HCT116 (cell line): Measurements from ENCODE around the gene HEPACAM2. TPM values are rescaled to one million over a fixed set of nuclear protein-coding genes. Genes with fewer than 3 reads are reported as not detected.

ENCODE experiments used
- ATAC-seq: fragments of 200-7000 bp; cut with Tn5 transposase; 2 replicates; pipeline ENCODE4 v1.9.1; 2020; ENCODE audit warnings: mild to moderate bottlenecking, moderate library complexity
- BruUV-seq: library from RNA; stranded (reverse); fragments of 400-500 nt; replicated peaks from 2 replicates; lab custom pipeline; 2021; lab: Mats Ljungman, UMichigan
- CTCF ChIA-PET: fragments of 300-600 bp; sonication (Branson Sonifier 250); formaldehyde crosslinking; loops from one replicate; lab custom pipeline; 2021; ENCODE audit warnings: antibody characterized with exemption; lab: Charles Lee
- POLR2A ChIA-PET: fragments of 300-600, 350-600 bp; sonication (Branson Sonifier 250); formaldehyde crosslinking; loops from one replicate; lab custom pipeline; 2021; ENCODE audit warnings: antibody characterized with exemption; lab: Charles Lee
- RAD21 ChIA-PET, 2 experiments: fragments of 300-600 bp; sonication (Branson Sonifier 250); formaldehyde crosslinking; loops; one replicate each; lab custom pipeline; 2023; ENCODE audit warnings: low total read pairs in 2 of 2; ENCODE audit not compliant: uncharacterized antibody in 2 of 2, unreplicated experiment in 2 of 2, low non-redundant PET in 1 of 2; lab: Charles Lee
- DNase-seq: peaks from one replicate; pipeline ENCODE4 v3.0.0-alpha.2; 2010; ENCODE audit warnings: low read depth, low spot score
- H2AFZ ChIP-seq: fragments of 200-600 bp; shearing (Covaris generic), sonication (generic); 2 replicates; pipeline ENCODE4 v1.6.1; 2017; ENCODE audit warnings: low read depth, mixed run types, mixed read lengths, antibody characterized with exemption, low read length; ENCODE audit not compliant: poor library complexity, severe bottlenecking
- H3K27ac ChIP-seq: 2 replicates; pipeline ENCODE4 v1.5.1; 2012; ENCODE audit warnings: low read depth, low read length
- H3K27me3 ChIP-seq: fragments of 200-600 bp; sonication (generic); 2 replicates; pipeline ENCODE4 v1.6.1; 2016; ENCODE audit warnings: mixed run types, low read length, mixed read lengths; ENCODE audit not compliant: insufficient read depth
- H3K36me3 ChIP-seq, 2 experiments: fragments of 200-500 bp in 1 of 2; fragments of 200-600 bp in 1 of 2; sonication (Bioruptor generic) in 1 of 2; sonication (generic) in 1 of 2; 2 replicates each; pipeline versions ENCODE4 v1.5.1 to v1.6.1; 2014 to 2016; ENCODE audit warnings: low read length in 2 of 2, inconsistent platforms in 1 of 2, mixed read lengths in 1 of 2, mixed run types in 1 of 2; ENCODE audit not compliant: insufficient read depth in 2 of 2, control insufficient read depth in 1 of 2
- H3K4me1 ChIP-seq, 2 experiments: fragments of 200-600 bp in 1 of 2; sonication (generic) in 1 of 2; 2 replicates each; pipeline versions ENCODE4 v1.5.1 to v1.6.1; 2012 to 2017; ENCODE audit warnings: low read length in 2 of 2, inconsistent platforms in 1 of 2, mild to moderate bottlenecking in 1 of 2, mixed read lengths in 1 of 2, mixed run types in 1 of 2, moderate library complexity in 1 of 2; ENCODE audit not compliant: insufficient read depth in 2 of 2, control insufficient read depth in 1 of 2
- H3K4me2 ChIP-seq: fragments of 200-600 bp; sonication (generic); 2 replicates; pipeline ENCODE4 v1.6.1; 2017; ENCODE audit warnings: mixed run types, low read length, mixed read lengths
- H3K4me3 ChIP-seq, 2 experiments: fragments of 200-600 bp in 1 of 2; sonication (generic) in 1 of 2; replicated peaks in 1 of 2; 2 replicates each; pipeline ENCODE4 v1.5.1; 2011 to 2016; ENCODE audit warnings: low read length in 2 of 2, control low read depth in 1 of 2, low read depth in 1 of 2, mild to moderate bottlenecking in 1 of 2, mixed read lengths in 1 of 2, mixed run types in 1 of 2
- H3K79me2 ChIP-seq: fragments of 200-600 bp; sonication (generic); 2 replicates; pipeline ENCODE4 v1.6.1; 2017; ENCODE audit warnings: mild to moderate bottlenecking, mixed run types, low read length, moderate library complexity, mixed read lengths; ENCODE audit not compliant: insufficient read depth
- H3K9ac ChIP-seq: fragments of 200-600 bp; sonication (generic); 2 replicates; pipeline ENCODE4 v1.6.1; 2016; ENCODE audit warnings: low read length, mixed read lengths
- H3K9me2 ChIP-seq: fragments of 200-600 bp; sonication (generic), shearing (Covaris generic); 2 replicates; pipeline ENCODE4 v1.6.1; 2017; ENCODE audit warnings: mixed run types, mild to moderate bottlenecking, moderate library complexity; ENCODE audit not compliant: insufficient read depth
- H3K9me3 ChIP-seq, 2 experiments: fragments of 200-500 bp in 1 of 2; fragments of 200-600 bp in 1 of 2; sonication (Bioruptor generic) in 1 of 2; sonication (generic) in 1 of 2; 2 replicates each; pipeline ENCODE4 v1.6.1; 2014 to 2017; ENCODE audit warnings: low read length in 2 of 2, mixed read lengths in 2 of 2, inconsistent platforms in 1 of 2, low read depth in 1 of 2, mild to moderate bottlenecking in 1 of 2, mixed run types in 1 of 2, moderate library complexity in 1 of 2; ENCODE audit not compliant: control insufficient read depth in 1 of 2, insufficient read depth in 1 of 2
- H4K20me1 ChIP-seq: fragments of 200-600 bp; sonication (generic), shearing (Covaris generic); 2 replicates; pipeline ENCODE4 v1.6.1; 2017; ENCODE audit warnings: mixed run types, mild to moderate bottlenecking, moderate library complexity; ENCODE audit not compliant: insufficient read depth
- CBX3 ChIP-seq: IDR thresholded peaks from 2 replicates; pipeline ENCODE4 v1.6.1; 2012; ENCODE audit warnings: low read depth
- CEBPB ChIP-seq: IDR thresholded peaks from 2 replicates; pipeline ENCODE4 v1.6.1; 2012; ENCODE audit warnings: low read depth
- EGR1 ChIP-seq: IDR thresholded peaks from 2 replicates; pipeline ENCODE4 v1.6.1; 2012; ENCODE audit warnings: low read depth
- EZH2 ChIP-seq: fragments of 200-600 bp; sonication (generic); IDR thresholded peaks from 2 replicates; pipeline ENCODE4 v1.6.1; 2017; ENCODE audit warnings: antibody characterized with exemption, mixed run types
- EZH2phosphoT487 ChIP-seq: fragments of 200-600 bp; IDR thresholded peaks from 2 replicates; pipeline ENCODE4 v1.6.1; 2018; ENCODE audit warnings: antibody characterized with exemption, borderline replicate concordance
- POLR2A ChIP-seq: IDR thresholded peaks from 2 replicates; pipeline ENCODE4 v1.7.0; 2011; ENCODE audit warnings: borderline replicate concordance; ENCODE audit not compliant: insufficient read depth, insufficient read length; ENCODE audit errors: extremely low read depth
- POLR2AphosphoS5 ChIP-seq: IDR thresholded peaks from 2 replicates; pipeline ENCODE4 v1.6.1; 2011; ENCODE audit warnings: mild to moderate bottlenecking, low read depth, low read length, moderate library complexity
- SP1 ChIP-seq: IDR thresholded peaks from 2 replicates; pipeline ENCODE4 v1.6.1; 2012; ENCODE audit warnings: low read depth
- TCF7L2 ChIP-seq: IDR thresholded peaks from 2 replicates; pipeline ENCODE4 v1.7.0; 2011; ENCODE audit warnings: borderline replicate concordance, inconsistent platforms; ENCODE audit not compliant: insufficient read depth, insufficient read length; ENCODE audit errors: extremely low read depth
- YY1 ChIP-seq: IDR thresholded peaks from 2 replicates; pipeline ENCODE4 v1.6.1; 2011; ENCODE audit warnings: low read length, low read depth, moderate library complexity, mild to moderate bottlenecking; ENCODE audit not compliant: insufficient replicate concordance; ENCODE audit errors: extremely low read depth
- ZNF274 ChIP-seq: fragments of 200-500 bp; sonication (Bioruptor generic); IDR thresholded peaks from 2 replicates; pipeline ENCODE4 v1.6.1; 2014; ENCODE audit warnings: mild to moderate bottlenecking, low read depth, low read length, inconsistent platforms
- intact Hi-C: fragments of 100-400 bp; cut with micrococcal nuclease; formaldehyde crosslinking; loops from 2 replicates; pipeline ENCODE4 v1.10.0; 2022
- total RNA-seq: library from RNA; stranded (reverse); gene quantifications from one replicate; pipeline ENCODE4 v1.2.1, GENCODE V29; 2021; ENCODE audit not compliant: unreplicated experiment
- TF ChIP-seq, protein P1 (sequence below), 3 experiments: fragments of 200-600 bp in 1 of 3; sonication (generic) in 1 of 3; IDR thresholded peaks in 2 of 3; conservative IDR thresholded peaks in 1 of 3; 2 replicates each; pipeline ENCODE4 v1.5.1; 2012 to 2017; ENCODE audit warnings: low read depth in 2 of 3, low read length in 2 of 3, antibody characterized with exemption in 1 of 3, borderline replicate concordance in 1 of 3, control low read depth in 1 of 3, mild to moderate bottlenecking in 1 of 3, mixed read lengths in 1 of 3, mixed run types in 1 of 3, moderate library complexity in 1 of 3; ENCODE audit not compliant: insufficient read depth in 1 of 3

The HEPACAM2 gene
- total RNA-seq, 1 experiment from 2014 or later = not detected

- Histone ChIP-seq H3K4me3 (no peak overlapping the region), H3K9me3 (no peaks in the 10 kb centered on the region), H3K36me3 (no peaks in the 10 kb centered on the region), H4K20me1 (no peaks in the 10 kb centered on the region)
- RAD21 ChIA-PET = no interaction called here
- no peak for TF ChIP-seq SP1
- TF ChIP-seq EZH2phosphoT487 = no peak
- TF ChIP-seq POLR2A = no peak
- TF ChIP-seq EZH2 = no peak
- TF ChIP-seq POLR2AphosphoS5 = no peak
- TF ChIP-seq, all 23 proteins: peak for 0
- Histone ChIP-seq H3K4me1 (no peaks in the 10 kb centered on the region), H3K4me2 (no peak overlapping the region), H3K79me2 (no peaks in the 10 kb centered on the region), H3K27ac (no peak overlapping the region), H3K9ac (no peak overlapping the region), H3K27me3 (no peaks in the 10 kb centered on the region), H2AFZ (no peak overlapping the region), H3K9me2 (no peaks in the 10 kb centered on the region)
- no peak for ATAC-seq
- DNase-seq = no peak
- POLR2A ChIA-PET = no interaction called here
- no TSS peak for BruUV-seq
- intact Hi-C loops = no loop called here
- CTCF ChIA-PET = no interaction called here
Measured at GRCh38 chr7:93164766-93165165, 61.5 kb downstream of the HEPACAM2 start.

- Histone ChIP-seq H2AFZ (no peak overlapping the region), H3K9me2 (no peaks in the 10 kb centered on the region), H3K36me3 (no peaks in the 10 kb centered on the region), H3K4me3 (no peak overlapping the region), H3K79me2 (no peaks in the 10 kb centered on the region), H4K20me1 (no peaks in the 10 kb centered on the region), H3K27me3 (no peaks in the 10 kb centered on the region), H3K9ac (no peak overlapping the region)
- POLR2A ChIA-PET = no interaction called here
- CTCF ChIA-PET = no interaction called here
- intact Hi-C loops = no loop called here
- no peak for ATAC-seq
- RAD21 ChIA-PET = no interaction called here
- TF ChIP-seq, protein P1, sequence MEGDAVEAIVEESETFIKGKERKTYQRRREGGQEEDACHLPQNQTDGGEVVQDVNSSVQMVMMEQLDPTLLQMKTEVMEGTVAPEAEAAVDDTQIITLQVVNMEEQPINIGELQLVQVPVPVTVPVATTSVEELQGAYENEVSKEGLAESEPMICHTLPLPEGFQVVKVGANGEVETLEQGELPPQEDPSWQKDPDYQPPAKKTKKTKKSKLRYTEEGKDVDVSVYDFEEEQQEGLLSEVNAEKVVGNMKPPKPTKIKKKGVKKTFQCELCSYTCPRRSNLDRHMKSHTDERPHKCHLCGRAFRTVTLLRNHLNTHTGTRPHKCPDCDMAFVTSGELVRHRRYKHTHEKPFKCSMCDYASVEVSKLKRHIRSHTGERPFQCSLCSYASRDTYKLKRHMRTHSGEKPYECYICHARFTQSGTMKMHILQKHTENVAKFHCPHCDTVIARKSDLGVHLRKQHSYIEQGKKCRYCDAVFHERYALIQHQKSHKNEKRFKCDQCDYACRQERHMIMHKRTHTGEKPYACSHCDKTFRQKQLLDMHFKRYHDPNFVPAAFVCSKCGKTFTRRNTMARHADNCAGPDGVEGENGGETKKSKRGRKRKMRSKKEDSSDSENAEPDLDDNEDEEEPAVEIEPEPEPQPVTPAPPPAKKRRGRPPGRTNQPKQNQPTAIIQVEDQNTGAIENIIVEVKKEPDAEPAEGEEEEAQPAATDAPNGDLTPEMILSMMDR (IDR thresholded peaks at IDR 0.05 in 2 of 3, conservative IDR thresholded peaks at IDR 0.05 in 1 of 3; ENCODE audit: borderline replicate concordance in 1 of 3, insufficient read depth in 1 of 3, low read depth in 2 of 3, low read length in 2 of 3) = no peak
- TF ChIP-seq CBX3 (no peak), EZH2 (no peak), POLR2A (no peak), EGR1 (no peak), CEBPB (no peak), YY1 (no peak), ZNF274 (no peak), TCF7L2 (no peak)
- TF ChIP-seq, all 23 proteins: peak for 0
- BruUV-seq = no TSS peak
- H3K27ac ChIP-seq = no peak overlapping the region
- H3K4me2 ChIP-seq = no peak overlapping the region
- no peaks in the 10 kb centered on the region for H3K4me1 ChIP-seq
- H3K9me3 ChIP-seq = no peaks in the 10 kb centered on the region
- DNase-seq = no peak
Measured at GRCh38 chr7:93161181-93161762, 65.0 kb downstream of the HEPACAM2 start.
